ENCODE data around the gene L1CAM.
A peak's percentile ranks its signal among the peaks of the same experiment; 100 is the strongest.

The L1CAM gene

GRCh38 chrX:153885968-153886903 is at the start of gene L1CAM:
TSS of gene L1CAM (minus strand) at chrX:153886173. CDS start at chrX:153875836, 10,337 bp downstream.
- no peak for DNase-seq (ENCODE audit: low read depth)

- no peak for DNase-seq (ENCODE audit: low read depth)
Measured at GRCh38 chrX:153935326-153935851, 49.4 kb upstream of the L1CAM start.

- DNase-seq (ENCODE audit: low read depth), result no peak
Measured at GRCh38 chrX:153934762-153935325, 48.9 kb upstream of the L1CAM start, which contains the start of gene NAA10. TSS of gene NAA10 (minus strand) at chrX:153935037. CDS start at chrX:153934904, 133 bp downstream.

- no peak for DNase-seq (ENCODE audit: low read depth)
Measured at GRCh38 chrX:153934148-153934761, 48.3 kb upstream of the L1CAM start.

- no peak for DNase-seq (ENCODE audit: low read depth)
Measured at GRCh38 chrX:153933748-153934147, 47.8 kb upstream of the L1CAM start.

GRCh38 chrX:153932220-153932915 is 46.4 kb upstream of the L1CAM start:
- no peak for DNase-seq (ENCODE audit: low read depth)

- no peak for DNase-seq (ENCODE audit: low read depth)
Measured at GRCh38 chrX:153931748-153932147, 45.8 kb upstream of the L1CAM start.

GRCh38 chrX:153931151-153931550 is 45.2 kb upstream of the L1CAM start:
- DNase-seq (ENCODE audit: low read depth), result no peak

GRCh38 chrX:153930011-153930910 is 44.3 kb upstream of the L1CAM start:
- DNase-seq (ENCODE audit: low read depth), result no peak

GRCh38 chrX:153929576-153929975 is 43.6 kb upstream of the L1CAM start:
- no peak for DNase-seq (ENCODE audit: low read depth)

- DNase-seq (ENCODE audit: low read depth), result no peak
Measured at GRCh38 chrX:153928846-153929245, 42.9 kb upstream of the L1CAM start.

- DNase-seq (ENCODE audit: low read depth), result peak; percentile 89
Measured at GRCh38 chrX:153927922-153928760, 42.2 kb upstream of the L1CAM start.

GRCh38 chrX:153927672-153927921 is 41.6 kb upstream of the L1CAM start:
- no peak for DNase-seq (ENCODE audit: low read depth)

GRCh38 chrX:153926858-153927671 is 41.1 kb upstream of the L1CAM start:
- peak; percentile 81 for DNase-seq (ENCODE audit: low read depth)

- DNase-seq (ENCODE audit: low read depth), result no peak
Measured at GRCh38 chrX:153926552-153926857, 40.5 kb upstream of the L1CAM start.

GRCh38 chrX:153925739-153926551 is 40.0 kb upstream of the L1CAM start, which contains the start of gene ARHGAP4:
TSS of gene ARHGAP4 (minus strand) at chrX:153926264. CDS start at chrX:153926202, 62 bp downstream.
- no peak for DNase-seq (ENCODE audit: low read depth)

- no peak for DNase-seq (ENCODE audit: low read depth)
Measured at GRCh38 chrX:153925387-153925738, 39.4 kb upstream of the L1CAM start.

GRCh38 chrX:153924149-153924861 is 38.3 kb upstream of the L1CAM start:
- DNase-seq (ENCODE audit: low read depth), result no peak

Data from CMK (cell line).